HCT116 (cell line): ENCODE results near the gene MAP1LC3C. TPM values are rescaled to one million over a fixed set of nuclear protein-coding genes. Genes with fewer than 3 reads are reported as not detected.

ENCODE experiments used
- ATAC-seq: fragments of 200-7000 bp; cut with Tn5 transposase; 2 replicates; pipeline ENCODE4 v1.9.1; 2020; ENCODE audit warnings: mild to moderate bottlenecking, moderate library complexity
- BruUV-seq: library from RNA; stranded (reverse); fragments of 400-500 nt; replicated peaks from 2 replicates; lab custom pipeline; 2021; lab: Mats Ljungman, UMichigan
- CTCF ChIA-PET: fragments of 300-600 bp; sonication (Branson Sonifier 250); formaldehyde crosslinking; loops from one replicate; lab custom pipeline; 2021; ENCODE audit warnings: antibody characterized with exemption; lab: Charles Lee
- POLR2A ChIA-PET: fragments of 300-600, 350-600 bp; sonication (Branson Sonifier 250); formaldehyde crosslinking; loops from one replicate; lab custom pipeline; 2021; ENCODE audit warnings: antibody characterized with exemption; lab: Charles Lee
- RAD21 ChIA-PET, 2 experiments: fragments of 300-600 bp; sonication (Branson Sonifier 250); formaldehyde crosslinking; loops; one replicate each; lab custom pipeline; 2023; ENCODE audit warnings: low total read pairs in 2 of 2; ENCODE audit not compliant: uncharacterized antibody in 2 of 2, unreplicated experiment in 2 of 2, low non-redundant PET in 1 of 2; lab: Charles Lee
- DNase-seq: peaks from one replicate; pipeline ENCODE4 v3.0.0-alpha.2; 2010; ENCODE audit warnings: low read depth, low spot score
- H2AFZ ChIP-seq: fragments of 200-600 bp; shearing (Covaris generic), sonication (generic); 2 replicates; pipeline ENCODE4 v1.6.1; 2017; ENCODE audit warnings: low read depth, mixed run types, mixed read lengths, antibody characterized with exemption, low read length; ENCODE audit not compliant: poor library complexity, severe bottlenecking
- H3K27ac ChIP-seq: 2 replicates; pipeline ENCODE4 v1.5.1; 2012; ENCODE audit warnings: low read depth, low read length
- H3K27me3 ChIP-seq: fragments of 200-600 bp; sonication (generic); 2 replicates; pipeline ENCODE4 v1.6.1; 2016; ENCODE audit warnings: mixed run types, low read length, mixed read lengths; ENCODE audit not compliant: insufficient read depth
- H3K36me3 ChIP-seq, 2 experiments: fragments of 200-500 bp in 1 of 2; fragments of 200-600 bp in 1 of 2; sonication (Bioruptor generic) in 1 of 2; sonication (generic) in 1 of 2; 2 replicates each; pipeline versions ENCODE4 v1.5.1 to v1.6.1; 2014 to 2016; ENCODE audit warnings: low read length in 2 of 2, inconsistent platforms in 1 of 2, mixed read lengths in 1 of 2, mixed run types in 1 of 2; ENCODE audit not compliant: insufficient read depth in 2 of 2, control insufficient read depth in 1 of 2
- H3K4me1 ChIP-seq, 2 experiments: fragments of 200-600 bp in 1 of 2; sonication (generic) in 1 of 2; 2 replicates each; pipeline versions ENCODE4 v1.5.1 to v1.6.1; 2012 to 2017; ENCODE audit warnings: low read length in 2 of 2, inconsistent platforms in 1 of 2, mild to moderate bottlenecking in 1 of 2, mixed read lengths in 1 of 2, mixed run types in 1 of 2, moderate library complexity in 1 of 2; ENCODE audit not compliant: insufficient read depth in 2 of 2, control insufficient read depth in 1 of 2
- H3K4me2 ChIP-seq: fragments of 200-600 bp; sonication (generic); 2 replicates; pipeline ENCODE4 v1.6.1; 2017; ENCODE audit warnings: mixed run types, low read length, mixed read lengths
- H3K4me3 ChIP-seq, 2 experiments: fragments of 200-600 bp in 1 of 2; sonication (generic) in 1 of 2; replicated peaks in 1 of 2; 2 replicates each; pipeline ENCODE4 v1.5.1; 2011 to 2016; ENCODE audit warnings: low read length in 2 of 2, control low read depth in 1 of 2, low read depth in 1 of 2, mild to moderate bottlenecking in 1 of 2, mixed read lengths in 1 of 2, mixed run types in 1 of 2
- H3K79me2 ChIP-seq: fragments of 200-600 bp; sonication (generic); 2 replicates; pipeline ENCODE4 v1.6.1; 2017; ENCODE audit warnings: mild to moderate bottlenecking, mixed run types, low read length, moderate library complexity, mixed read lengths; ENCODE audit not compliant: insufficient read depth
- H3K9ac ChIP-seq: fragments of 200-600 bp; sonication (generic); 2 replicates; pipeline ENCODE4 v1.6.1; 2016; ENCODE audit warnings: low read length, mixed read lengths
- H3K9me2 ChIP-seq: fragments of 200-600 bp; sonication (generic), shearing (Covaris generic); 2 replicates; pipeline ENCODE4 v1.6.1; 2017; ENCODE audit warnings: mixed run types, mild to moderate bottlenecking, moderate library complexity; ENCODE audit not compliant: insufficient read depth
- H3K9me3 ChIP-seq, 2 experiments: fragments of 200-500 bp in 1 of 2; fragments of 200-600 bp in 1 of 2; sonication (Bioruptor generic) in 1 of 2; sonication (generic) in 1 of 2; 2 replicates each; pipeline ENCODE4 v1.6.1; 2014 to 2017; ENCODE audit warnings: low read length in 2 of 2, mixed read lengths in 2 of 2, inconsistent platforms in 1 of 2, low read depth in 1 of 2, mild to moderate bottlenecking in 1 of 2, mixed run types in 1 of 2, moderate library complexity in 1 of 2; ENCODE audit not compliant: control insufficient read depth in 1 of 2, insufficient read depth in 1 of 2
- H4K20me1 ChIP-seq: fragments of 200-600 bp; sonication (generic), shearing (Covaris generic); 2 replicates; pipeline ENCODE4 v1.6.1; 2017; ENCODE audit warnings: mixed run types, mild to moderate bottlenecking, moderate library complexity; ENCODE audit not compliant: insufficient read depth
- CTCF ChIP-seq, 3 experiments: fragments of 200-600 bp in 1 of 3; sonication (generic) in 1 of 3; IDR thresholded peaks in 2 of 3; conservative IDR thresholded peaks in 1 of 3; 2 replicates each; pipeline ENCODE4 v1.5.1; 2012 to 2017; ENCODE audit warnings: low read depth in 2 of 3, low read length in 2 of 3, antibody characterized with exemption in 1 of 3, borderline replicate concordance in 1 of 3, control low read depth in 1 of 3, mild to moderate bottlenecking in 1 of 3, mixed read lengths in 1 of 3, mixed run types in 1 of 3, moderate library complexity in 1 of 3; ENCODE audit not compliant: insufficient read depth in 1 of 3
- ELF1 ChIP-seq: IDR thresholded peaks from 2 replicates; pipeline ENCODE4 v1.6.1; 2012; ENCODE audit warnings: low read depth, borderline replicate concordance
- EZH2phosphoT487 ChIP-seq: fragments of 200-600 bp; IDR thresholded peaks from 2 replicates; pipeline ENCODE4 v1.6.1; 2018; ENCODE audit warnings: antibody characterized with exemption, borderline replicate concordance
- JUND ChIP-seq: IDR thresholded peaks from 2 replicates; pipeline ENCODE4 v1.6.1; 2012
- MAX ChIP-seq: IDR thresholded peaks from 2 replicates; pipeline ENCODE4 v1.6.1; 2012
- POLR2A ChIP-seq: IDR thresholded peaks from 2 replicates; pipeline ENCODE4 v1.7.0; 2011; ENCODE audit warnings: borderline replicate concordance; ENCODE audit not compliant: insufficient read depth, insufficient read length; ENCODE audit errors: extremely low read depth
- REST ChIP-seq: IDR thresholded peaks from 2 replicates; pipeline ENCODE4 v1.6.1; 2012; ENCODE audit warnings: low read depth
- SP1 ChIP-seq: IDR thresholded peaks from 2 replicates; pipeline ENCODE4 v1.6.1; 2012; ENCODE audit warnings: low read depth
- SRF ChIP-seq: IDR thresholded peaks from 2 replicates; pipeline ENCODE4 v1.6.1; 2012; ENCODE audit warnings: low read depth
- TCF7L2 ChIP-seq: IDR thresholded peaks from 2 replicates; pipeline ENCODE4 v1.7.0; 2011; ENCODE audit warnings: borderline replicate concordance, inconsistent platforms; ENCODE audit not compliant: insufficient read depth, insufficient read length; ENCODE audit errors: extremely low read depth
- ZNF274 ChIP-seq: fragments of 200-500 bp; sonication (Bioruptor generic); IDR thresholded peaks from 2 replicates; pipeline ENCODE4 v1.6.1; 2014; ENCODE audit warnings: mild to moderate bottlenecking, low read depth, low read length, inconsistent platforms
- intact Hi-C: fragments of 100-400 bp; cut with micrococcal nuclease; formaldehyde crosslinking; loops from 2 replicates; pipeline ENCODE4 v1.10.0; 2022
- total RNA-seq: library from RNA; stranded (reverse); gene quantifications from one replicate; pipeline ENCODE4 v1.2.1, GENCODE V29; 2021; ENCODE audit not compliant: unreplicated experiment

Gene MAP1LC3C
- total RNA-seq, 1 experiment from 2014 or later, result not detected

GRCh38 chr1:241979926-241980325 lies 19.0 kb downstream of the MAP1LC3C start:
- no peaks in the 10 kb centered on the region for H3K36me3 ChIP-seq
- H3K4me2 ChIP-seq, result no peak overlapping the region
- ChIA-PET RAD21 (no interaction called here), POLR2A (no interaction called here), CTCF (interaction anchor here (1.1 kb wide), 1 partner anchor 18 kb away, joined by 3 read pairs; no protein-coding TSS in a partner anchor)
- no peak overlapping the region for H2AFZ ChIP-seq
- H3K27ac ChIP-seq, result no peak overlapping the region
- H3K4me3 ChIP-seq, result no peak overlapping the region
- TF ChIP-seq JUND (no peak), EZH2phosphoT487 (no peak), MAX (no peak)
- H3K9ac ChIP-seq, result no peak overlapping the region
- intact Hi-C loops, result no loop called here
- no peaks in the 10 kb centered on the region for H3K9me2 ChIP-seq
- no peaks in the 10 kb centered on the region for H3K4me1 ChIP-seq
- no peaks in the 10 kb centered on the region for H3K9me3 ChIP-seq
- H4K20me1 ChIP-seq, result no peaks in the 10 kb centered on the region
- no TSS peak for BruUV-seq
- no peaks in the 10 kb centered on the region for H3K27me3 ChIP-seq
- no peaks in the 10 kb centered on the region for H3K79me2 ChIP-seq
- no peak for DNase-seq
- ATAC-seq, result no peak

- H3K4me3 ChIP-seq, result no peak overlapping the region
- DNase-seq (no peak), ATAC-seq (no peak)
- H4K20me1 ChIP-seq, result no peaks in the 10 kb centered on the region
- no peak overlapping the region for H3K27ac ChIP-seq
- intact Hi-C loops, result no loop called here
- no peaks in the 10 kb centered on the region for H3K36me3 ChIP-seq
- RAD21 ChIA-PET, result no interaction called here
- no peaks in the 10 kb centered on the region for H3K9me3 ChIP-seq
- no peaks in the 10 kb centered on the region for H3K79me2 ChIP-seq
- H3K4me1 ChIP-seq, result no peaks in the 10 kb centered on the region
- BruUV-seq, result no TSS peak
- H3K27me3 ChIP-seq, result no peaks in the 10 kb centered on the region
- CTCF ChIA-PET, result no interaction called here
- no peak overlapping the region for H3K9ac ChIP-seq
- H2AFZ ChIP-seq, result no peak overlapping the region
- H3K9me2 ChIP-seq, result no peaks in the 10 kb centered on the region
- H3K4me2 ChIP-seq, result no peak overlapping the region
- POLR2A ChIA-PET, result no interaction called here
- TF ChIP-seq MAX (no peak), POLR2A (no peak), SP1 (no peak), ZNF274 (no peak), CTCF (IDR thresholded peaks at IDR 0.05 in 2 of 3, conservative IDR thresholded peaks at IDR 0.05 in 1 of 3; ENCODE audit: borderline replicate concordance in 1 of 3, insufficient read depth in 1 of 3, low read depth in 2 of 3, low read length in 2 of 3) (no peak), SRF (no peak), ELF1 (no peak), REST (no peak), EZH2phosphoT487 (no peak), TCF7L2 (no peak)
These were observed 19.8 kb downstream of the MAP1LC3C start for GRCh38 chr1:241979071-241979470.
